Kidney epithelial cell (primary cell): Measurements from ENCODE around the gene LOC128125822.

Experiments used
- DNase-seq: peaks from one replicate; pipeline ENCODE4 v3.0.0-alpha.2; 2010; ENCODE audit warnings: low read depth
- H3K27me3 ChIP-seq: 2 replicates; pipeline ENCODE4 v1.6.0; 2011; ENCODE audit warnings: low read length; ENCODE audit not compliant: control insufficient read depth, insufficient read depth
- H3K36me3 ChIP-seq: 2 replicates; pipeline ENCODE4 v1.5.1; 2011; ENCODE audit warnings: low read length; ENCODE audit not compliant: control insufficient read depth, insufficient read depth
- H3K4me3 ChIP-seq: 2 replicates; pipeline ENCODE4 v1.5.1; 2011; ENCODE audit warnings: low read depth, mild to moderate bottlenecking, control low read depth, low read length
- TF ChIP-seq, protein P1 (sequence below): IDR thresholded peaks from 2 replicates; pipeline ENCODE4 v1.5.1; 2011; ENCODE audit warnings: mild to moderate bottlenecking, moderate library complexity, low read length, control low read depth, inconsistent platforms; ENCODE audit not compliant: insufficient read depth, poor library complexity, severe bottlenecking

The LOC128125822 gene

DNA sequence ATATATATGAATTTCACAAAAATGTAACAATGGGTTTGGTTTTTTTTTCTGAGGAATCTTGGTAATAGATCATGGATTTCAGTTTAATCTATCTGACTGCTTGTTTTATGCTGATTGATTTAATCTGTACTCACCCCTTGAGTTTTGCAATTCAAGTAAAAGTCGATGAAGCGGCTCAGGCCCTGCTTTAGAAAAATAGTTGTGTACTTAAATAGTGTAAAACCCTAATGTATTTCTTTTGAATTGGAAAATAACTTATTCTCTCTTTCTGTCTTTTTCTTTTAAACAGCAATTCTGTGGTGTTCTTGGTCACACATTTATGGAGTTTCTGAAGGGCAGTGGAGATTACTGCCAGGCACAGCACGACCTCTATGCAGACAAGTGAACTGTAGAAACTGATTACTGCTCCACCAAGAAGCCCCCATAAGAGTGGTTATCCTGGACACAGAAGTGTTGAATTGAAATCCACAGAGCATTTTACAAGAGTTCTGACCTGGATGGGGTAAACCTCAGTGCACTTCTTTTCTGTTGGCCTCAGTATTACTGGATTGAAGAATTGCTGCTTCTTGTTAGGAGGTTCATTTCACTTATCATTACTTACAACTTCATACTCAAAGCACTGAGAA is 4.0 kb downstream of the LOC128125822 start:
- TF ChIP-seq, protein P1, sequence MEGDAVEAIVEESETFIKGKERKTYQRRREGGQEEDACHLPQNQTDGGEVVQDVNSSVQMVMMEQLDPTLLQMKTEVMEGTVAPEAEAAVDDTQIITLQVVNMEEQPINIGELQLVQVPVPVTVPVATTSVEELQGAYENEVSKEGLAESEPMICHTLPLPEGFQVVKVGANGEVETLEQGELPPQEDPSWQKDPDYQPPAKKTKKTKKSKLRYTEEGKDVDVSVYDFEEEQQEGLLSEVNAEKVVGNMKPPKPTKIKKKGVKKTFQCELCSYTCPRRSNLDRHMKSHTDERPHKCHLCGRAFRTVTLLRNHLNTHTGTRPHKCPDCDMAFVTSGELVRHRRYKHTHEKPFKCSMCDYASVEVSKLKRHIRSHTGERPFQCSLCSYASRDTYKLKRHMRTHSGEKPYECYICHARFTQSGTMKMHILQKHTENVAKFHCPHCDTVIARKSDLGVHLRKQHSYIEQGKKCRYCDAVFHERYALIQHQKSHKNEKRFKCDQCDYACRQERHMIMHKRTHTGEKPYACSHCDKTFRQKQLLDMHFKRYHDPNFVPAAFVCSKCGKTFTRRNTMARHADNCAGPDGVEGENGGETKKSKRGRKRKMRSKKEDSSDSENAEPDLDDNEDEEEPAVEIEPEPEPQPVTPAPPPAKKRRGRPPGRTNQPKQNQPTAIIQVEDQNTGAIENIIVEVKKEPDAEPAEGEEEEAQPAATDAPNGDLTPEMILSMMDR: no peak
- H3K36me3 ChIP-seq: no peaks in the 10 kb centered on the region

DNA sequence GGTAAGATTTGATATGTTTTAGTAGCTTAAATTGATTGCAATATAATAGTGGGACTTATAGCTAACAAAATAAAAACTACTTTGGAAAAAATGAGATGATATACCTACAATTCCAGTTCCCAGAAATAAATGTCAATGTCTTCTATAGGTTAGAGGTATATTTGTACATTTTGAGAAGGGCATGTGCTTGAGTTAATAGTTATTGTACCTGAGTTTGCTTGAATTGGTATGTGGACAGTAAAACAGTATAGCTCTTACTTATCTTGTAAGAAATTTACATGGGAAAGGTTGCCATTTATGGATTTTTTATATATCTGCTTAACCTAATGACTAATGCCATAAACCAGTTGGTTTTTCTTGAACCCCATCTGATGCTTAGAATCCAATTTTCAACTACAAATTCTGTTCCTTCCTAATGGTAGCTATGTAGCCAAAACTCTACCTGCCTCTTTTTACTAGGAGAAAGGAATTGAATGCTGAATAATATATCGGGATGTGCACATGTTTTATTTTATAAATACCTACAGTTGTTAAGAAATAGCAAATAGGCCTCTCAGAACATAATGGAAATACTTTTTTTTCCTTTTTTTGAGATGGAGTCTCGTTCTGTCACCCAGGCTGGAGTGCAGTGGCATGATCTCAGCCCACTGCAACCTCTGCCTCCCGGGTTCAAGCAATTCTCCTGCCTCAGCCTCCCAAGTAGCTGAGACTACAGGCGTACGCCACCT is 4.9 kb downstream of the LOC128125822 start:
- TF ChIP-seq, protein P1: no peak
- Histone ChIP-seq H3K27me3 (no peaks in the 10 kb centered on the region), H3K36me3 (no peaks in the 10 kb centered on the region)

More for the DNA sequence above, 4.0 kb downstream of the LOC128125822 start:
- Histone ChIP-seq H3K4me3 (no peak overlapping the region), H3K27me3 (no peaks in the 10 kb centered on the region)
- no peak for DNase-seq

DNA sequence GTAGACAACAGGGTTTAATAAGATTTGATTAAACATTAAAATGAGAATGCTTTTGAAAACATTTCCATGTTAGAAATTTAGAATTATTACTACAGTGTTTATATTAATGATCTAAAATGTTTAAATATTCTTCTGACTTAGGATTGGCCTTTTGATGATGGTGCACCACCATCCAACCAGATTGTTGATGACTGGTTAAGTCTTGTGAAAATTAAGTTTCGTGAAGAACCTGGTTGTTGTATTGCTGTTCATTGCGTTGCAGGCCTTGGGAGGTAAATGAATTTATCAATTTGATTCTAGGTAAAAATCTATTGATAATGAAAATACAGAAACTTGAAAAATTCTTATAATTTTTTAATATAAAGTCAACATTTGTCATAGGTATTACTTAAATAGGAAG is 6.5 kb downstream of the LOC128125822 start:
- H3K36me3 ChIP-seq: no peaks in the 10 kb centered on the region
- no peak for DNase-seq

More for the DNA sequence above, 4.9 kb downstream of the LOC128125822 start:
- no peak for DNase-seq
- no peak overlapping the region for H3K4me3 ChIP-seq

DNA sequence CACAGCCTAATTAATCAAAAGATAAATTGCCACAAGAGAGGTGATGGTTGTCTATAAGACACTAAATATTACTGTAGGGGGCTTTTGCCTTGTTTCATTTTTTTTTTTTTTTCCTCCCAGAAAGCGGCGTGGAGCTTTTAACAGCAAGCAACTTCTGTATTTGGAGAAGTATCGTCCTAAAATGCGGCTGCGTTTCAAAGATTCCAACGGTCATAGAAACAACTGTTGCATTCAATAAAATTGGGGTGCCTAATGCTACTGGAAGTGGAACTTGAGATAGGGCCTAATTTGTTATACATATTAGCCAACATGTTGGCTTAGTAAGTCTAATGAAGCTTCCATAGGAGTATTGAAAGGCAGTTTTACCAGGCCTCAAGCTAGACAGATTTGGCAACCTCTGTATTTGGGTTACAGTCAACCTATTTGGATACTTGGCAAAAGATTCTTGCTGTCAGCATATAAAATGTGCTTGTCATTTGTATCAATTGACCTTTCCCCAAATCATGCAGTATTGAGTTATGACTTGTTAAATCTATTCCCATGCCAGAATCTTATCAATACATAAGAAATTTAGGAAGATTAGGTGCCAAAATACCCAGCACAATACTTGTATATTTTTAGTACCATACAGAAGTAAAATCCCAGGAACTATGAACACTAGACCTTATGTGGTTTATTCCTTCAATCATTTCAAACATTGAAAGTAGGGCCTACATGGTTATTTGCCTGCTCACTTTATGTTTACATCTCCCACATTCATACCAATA is 7.8 kb downstream of the LOC128125822 start:
- no peak for DNase-seq
- Histone ChIP-seq H3K27me3 (no peaks in the 10 kb centered on the region), H3K36me3 (no peaks in the 10 kb centered on the region), H3K4me3 (no peak overlapping the region)
- TF ChIP-seq, protein P1: no peak

More for the DNA sequence above, 6.5 kb downstream of the LOC128125822 start:
- TF ChIP-seq, protein P1: no peak
- H3K27me3 ChIP-seq: no peaks in the 10 kb centered on the region
- H3K4me3 ChIP-seq: no peak overlapping the region

DNA sequence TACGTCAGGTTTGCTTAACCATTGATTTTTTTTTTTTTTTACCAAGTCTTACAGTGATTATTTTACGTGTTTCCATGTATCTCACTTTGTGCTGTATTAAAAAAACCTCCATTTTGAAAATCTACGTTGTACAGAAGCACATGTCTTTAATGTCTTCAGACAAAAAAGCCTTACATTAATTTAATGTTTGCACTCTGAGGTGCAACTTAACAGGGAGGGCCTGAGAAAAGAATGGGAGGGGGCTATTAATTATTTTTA is 8.4 kb downstream of the LOC128125822 start:
- TF ChIP-seq, protein P1: no peak
- Histone ChIP-seq H3K27me3 (no peaks in the 10 kb centered on the region), H3K4me3 (no peak overlapping the region), H3K36me3 (no peaks in the 10 kb centered on the region)
- DNase-seq: no peak
